Brain microvascular endothelial cell (primary cell): ENCODE results near the gene GINS3.

ENCODE experiments used
- DNase-seq: peaks from one replicate; pipeline ENCODE4 v3.0.0-alpha.2; 2020
- H3K27ac ChIP-seq: fragments of 250-450 bp; sonication (Bioruptor Pico); 2 replicates; pipeline ENCODE4 v1.5.1; 2020; ENCODE audit warnings: mild to moderate bottlenecking, moderate library complexity
- H3K27me3 ChIP-seq: fragments of 250-450 bp; sonication (Bioruptor Pico); replicated peaks from 2 replicates; pipeline ENCODE4 v1.5.1; 2020; ENCODE audit warnings: mild to moderate bottlenecking
- H3K36me3 ChIP-seq: fragments of 250-450 bp; sonication (Bioruptor Pico); replicated peaks from 2 replicates; pipeline ENCODE4 v1.5.1; 2020; ENCODE audit warnings: mild to moderate bottlenecking
- H3K4me3 ChIP-seq: 2 replicates; pipeline ENCODE4 v1.5.1; 2011; ENCODE audit warnings: low read depth, mild to moderate bottlenecking, control low read depth, low read length, moderate library complexity
- in situ Hi-C: cut with HindIII; loops from 2 replicates; pipeline ENCODE4 v1.10.0; 2017; ENCODE audit warnings: low sequenced_read_pairs, low pct_ligation_motif_present
- TF ChIP-seq, protein P1 (sequence below): IDR thresholded peaks from 2 replicates; pipeline ENCODE4 v1.5.1; 2011; ENCODE audit warnings: low read depth, mild to moderate bottlenecking, moderate library complexity, low read length, control low read depth, inconsistent platforms; ENCODE audit errors: missing control alignments

GINS3 gene

DNA sequence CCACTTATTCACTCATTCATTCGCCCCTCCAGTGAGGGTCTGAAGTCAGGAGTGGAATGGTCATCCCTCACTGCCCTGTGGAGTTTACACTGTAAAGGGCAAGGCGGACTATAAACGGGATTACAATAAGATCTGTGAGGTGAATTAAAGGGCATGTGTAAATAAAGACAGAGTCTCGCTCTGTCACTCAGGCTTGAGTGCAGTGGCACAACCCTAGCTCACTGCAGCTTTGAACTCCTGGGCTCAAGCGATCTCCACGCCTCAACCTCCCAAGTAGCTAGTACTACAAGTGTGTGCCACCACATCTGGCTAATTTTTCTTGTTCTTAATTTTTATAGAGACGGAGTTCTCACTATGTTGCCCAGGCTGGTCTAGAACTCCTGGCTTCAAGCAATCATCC, 25.8 kb downstream of the GINS3 start:
- Histone ChIP-seq H3K27ac (no peak overlapping the region), H3K27me3 (no peaks in the 10 kb centered on the region), H3K36me3 (no peaks in the 10 kb centered on the region), H3K4me3 (no peak overlapping the region)
- in situ Hi-C loops: no loop called here
- TF ChIP-seq, protein P1, sequence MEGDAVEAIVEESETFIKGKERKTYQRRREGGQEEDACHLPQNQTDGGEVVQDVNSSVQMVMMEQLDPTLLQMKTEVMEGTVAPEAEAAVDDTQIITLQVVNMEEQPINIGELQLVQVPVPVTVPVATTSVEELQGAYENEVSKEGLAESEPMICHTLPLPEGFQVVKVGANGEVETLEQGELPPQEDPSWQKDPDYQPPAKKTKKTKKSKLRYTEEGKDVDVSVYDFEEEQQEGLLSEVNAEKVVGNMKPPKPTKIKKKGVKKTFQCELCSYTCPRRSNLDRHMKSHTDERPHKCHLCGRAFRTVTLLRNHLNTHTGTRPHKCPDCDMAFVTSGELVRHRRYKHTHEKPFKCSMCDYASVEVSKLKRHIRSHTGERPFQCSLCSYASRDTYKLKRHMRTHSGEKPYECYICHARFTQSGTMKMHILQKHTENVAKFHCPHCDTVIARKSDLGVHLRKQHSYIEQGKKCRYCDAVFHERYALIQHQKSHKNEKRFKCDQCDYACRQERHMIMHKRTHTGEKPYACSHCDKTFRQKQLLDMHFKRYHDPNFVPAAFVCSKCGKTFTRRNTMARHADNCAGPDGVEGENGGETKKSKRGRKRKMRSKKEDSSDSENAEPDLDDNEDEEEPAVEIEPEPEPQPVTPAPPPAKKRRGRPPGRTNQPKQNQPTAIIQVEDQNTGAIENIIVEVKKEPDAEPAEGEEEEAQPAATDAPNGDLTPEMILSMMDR: no peak
- no peak for DNase-seq

DNA sequence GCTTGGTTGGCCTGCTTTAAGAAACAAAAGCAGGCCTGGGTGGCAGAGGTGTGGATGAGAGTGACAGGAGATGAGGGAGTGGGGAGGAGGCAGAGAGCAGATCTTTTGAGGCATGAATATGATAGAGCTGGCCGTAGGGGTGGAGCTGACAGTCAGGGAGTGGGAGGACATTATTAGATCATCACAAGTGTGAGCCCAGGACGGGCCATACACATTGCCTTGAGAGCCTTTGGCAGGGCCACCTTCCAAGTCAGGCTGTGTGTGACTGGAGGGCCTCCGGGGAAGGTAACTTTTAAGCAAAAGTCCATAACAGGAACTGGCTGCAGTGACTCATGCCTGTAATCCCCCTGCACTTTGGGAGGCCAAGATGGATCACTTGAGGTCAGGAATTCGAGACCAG, 26.3 kb downstream of the GINS3 start:
- Histone ChIP-seq H3K27me3 (no peaks in the 10 kb centered on the region), H3K36me3 (no peaks in the 10 kb centered on the region), H3K4me3 (no peak overlapping the region), H3K27ac (no peak overlapping the region)
- in situ Hi-C loops: no loop called here
- TF ChIP-seq, protein P1: no peak
- peak; percentile 13 for DNase-seq

DNA sequence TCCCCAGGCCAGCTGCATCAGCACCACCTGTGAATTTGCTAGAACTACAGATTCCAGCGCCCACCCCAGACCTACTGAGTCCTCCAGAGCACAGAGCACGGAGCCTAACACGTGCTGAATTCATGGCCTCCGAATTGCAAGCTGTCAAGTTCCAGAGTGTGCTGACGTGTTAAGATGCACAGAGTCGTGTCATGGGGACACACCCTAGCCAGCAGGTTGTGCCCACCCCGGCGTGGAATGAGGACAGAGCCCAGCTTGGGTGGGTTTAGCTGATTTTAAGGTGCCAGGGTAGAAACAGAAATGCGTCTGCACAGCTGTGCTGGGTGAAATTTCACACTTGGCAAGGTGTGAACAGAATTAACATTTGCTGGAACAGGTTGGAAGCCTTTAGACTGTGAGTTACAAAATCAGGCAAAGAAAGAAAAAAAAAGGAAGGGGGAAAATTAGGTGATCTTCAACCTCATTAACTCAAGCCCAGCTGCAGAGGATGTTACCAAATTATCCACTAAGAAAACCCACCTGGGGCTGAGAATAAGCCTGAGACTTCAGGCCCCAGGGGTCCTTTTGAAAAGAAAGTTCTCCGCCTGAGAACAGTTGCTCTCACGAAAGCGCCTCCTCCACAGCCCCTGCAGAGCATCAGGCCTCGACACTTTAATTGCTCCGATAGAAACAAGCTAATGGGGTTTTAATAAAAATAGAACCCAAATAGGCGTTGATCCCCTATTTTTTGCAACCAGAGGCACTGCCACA, 27.1 kb downstream of the GINS3 start:
- no peaks in the 10 kb centered on the region for H3K27me3 ChIP-seq
- H3K4me3 ChIP-seq: no peak overlapping the region
- H3K36me3 ChIP-seq: no peaks in the 10 kb centered on the region
- in situ Hi-C loops: no loop called here
- TF ChIP-seq, protein P1: no peak
- H3K27ac ChIP-seq: no peak overlapping the region
- DNase-seq: no peak

DNA sequence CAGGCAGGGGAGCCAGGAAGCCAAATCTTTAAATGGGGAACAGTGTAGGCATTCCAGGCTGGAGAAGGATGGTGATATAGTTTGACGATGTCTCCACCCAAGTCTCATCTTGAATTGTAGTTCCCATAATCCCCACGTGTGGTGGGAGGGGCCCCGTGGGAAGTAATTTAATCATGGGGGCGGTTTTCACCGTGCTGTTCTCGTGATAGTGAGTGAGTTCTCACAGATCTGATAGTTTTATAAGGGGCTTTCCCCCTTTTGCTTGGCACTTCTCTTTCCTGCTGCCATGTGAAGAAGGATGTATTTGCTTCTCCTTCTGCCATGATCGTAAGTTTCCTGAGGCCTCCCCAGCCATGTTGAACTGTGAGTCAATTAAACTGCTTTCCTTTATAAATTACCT, 28.8 kb downstream of the GINS3 start:
- in situ Hi-C loops: no loop called here
- Histone ChIP-seq H3K27ac (no peak overlapping the region), H3K27me3 (no peaks in the 10 kb centered on the region), H3K36me3 (no peaks in the 10 kb centered on the region), H3K4me3 (no peak overlapping the region)
- DNase-seq: no peak
- TF ChIP-seq, protein P1: no peak

DNA sequence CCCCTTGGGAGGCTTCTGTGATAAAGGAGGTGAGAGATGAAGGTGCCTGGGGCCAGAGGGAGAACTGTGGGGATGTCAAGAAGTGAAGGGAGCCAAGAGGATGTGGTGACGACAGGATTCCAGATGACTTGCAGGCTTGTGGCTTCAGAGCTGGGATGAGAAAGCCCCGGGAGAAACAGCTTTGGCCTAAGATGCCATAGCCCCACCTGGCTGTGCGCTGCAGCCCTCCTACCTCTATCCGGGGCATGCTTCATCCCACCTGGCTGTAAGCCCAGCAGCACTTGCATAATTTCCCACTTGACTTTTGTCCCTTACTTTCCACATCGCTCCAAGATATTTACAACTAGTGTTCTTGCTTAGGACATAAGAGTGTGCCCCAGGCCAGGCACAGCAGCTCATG, 29.3 kb downstream of the GINS3 start:
- H3K4me3 ChIP-seq: no peak overlapping the region
- DNase-seq: no peak
- TF ChIP-seq, protein P1: no peak
- H3K27ac ChIP-seq: no peak overlapping the region
- no peaks in the 10 kb centered on the region for H3K27me3 ChIP-seq
- in situ Hi-C loops: no loop called here
- no peaks in the 10 kb centered on the region for H3K36me3 ChIP-seq

DNA sequence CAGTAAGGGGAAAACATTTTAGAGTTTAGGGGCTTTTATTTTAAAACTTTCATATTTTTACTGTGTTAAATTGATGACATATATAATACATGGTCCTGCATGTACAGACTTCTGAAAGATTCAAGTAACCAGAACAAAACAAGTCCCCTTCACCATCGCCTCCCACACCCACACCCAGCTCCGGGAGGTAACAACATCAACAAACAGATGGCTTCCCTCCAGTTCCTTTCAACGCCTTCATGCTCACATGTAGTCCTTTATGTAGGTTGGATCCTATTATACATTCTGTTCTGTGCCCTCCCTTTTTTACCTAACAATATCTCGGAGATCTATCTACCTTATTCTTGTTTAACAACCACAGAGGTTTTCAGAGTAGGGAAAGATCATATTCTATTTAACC, 30.5 kb downstream of the GINS3 start:
- TF ChIP-seq, protein P1: no peak
- no peaks in the 10 kb centered on the region for H3K36me3 ChIP-seq
- H3K4me3 ChIP-seq: no peak overlapping the region
- H3K27me3 ChIP-seq: no peaks in the 10 kb centered on the region
- DNase-seq: no peak
- no peak overlapping the region for H3K27ac ChIP-seq
- in situ Hi-C loops: no loop called here
